Measurements from ENCODE around the gene ETV6.

GRCh38 chr12:11746024-11746771 is 96.7 kb downstream of the ETV6 start:
- no peak for TF ChIP-seq POLR2AphosphoS5 (IDR thresholded peaks at IDR 0.05; ENCODE audit: low read depth, low read length)
- no peak for TF ChIP-seq EZH2phosphoT487 (IDR thresholded peaks at IDR 0.05; ENCODE audit: borderline replicate concordance)
- TF ChIP-seq, protein P1, sequence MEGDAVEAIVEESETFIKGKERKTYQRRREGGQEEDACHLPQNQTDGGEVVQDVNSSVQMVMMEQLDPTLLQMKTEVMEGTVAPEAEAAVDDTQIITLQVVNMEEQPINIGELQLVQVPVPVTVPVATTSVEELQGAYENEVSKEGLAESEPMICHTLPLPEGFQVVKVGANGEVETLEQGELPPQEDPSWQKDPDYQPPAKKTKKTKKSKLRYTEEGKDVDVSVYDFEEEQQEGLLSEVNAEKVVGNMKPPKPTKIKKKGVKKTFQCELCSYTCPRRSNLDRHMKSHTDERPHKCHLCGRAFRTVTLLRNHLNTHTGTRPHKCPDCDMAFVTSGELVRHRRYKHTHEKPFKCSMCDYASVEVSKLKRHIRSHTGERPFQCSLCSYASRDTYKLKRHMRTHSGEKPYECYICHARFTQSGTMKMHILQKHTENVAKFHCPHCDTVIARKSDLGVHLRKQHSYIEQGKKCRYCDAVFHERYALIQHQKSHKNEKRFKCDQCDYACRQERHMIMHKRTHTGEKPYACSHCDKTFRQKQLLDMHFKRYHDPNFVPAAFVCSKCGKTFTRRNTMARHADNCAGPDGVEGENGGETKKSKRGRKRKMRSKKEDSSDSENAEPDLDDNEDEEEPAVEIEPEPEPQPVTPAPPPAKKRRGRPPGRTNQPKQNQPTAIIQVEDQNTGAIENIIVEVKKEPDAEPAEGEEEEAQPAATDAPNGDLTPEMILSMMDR (IDR thresholded peaks at IDR 0.05 in 2 of 3, conservative IDR thresholded peaks at IDR 0.05 in 1 of 3; ENCODE audit: borderline replicate concordance in 1 of 3, insufficient read depth in 1 of 3, low read depth in 2 of 3, low read length in 2 of 3), result no peak
- no peak for TF ChIP-seq CBX3 (IDR thresholded peaks at IDR 0.05; ENCODE audit: low read depth)
- TF ChIP-seq ZNF274 (IDR thresholded peaks at IDR 0.05; ENCODE audit: low read depth, low read length), result no peak
- TF ChIP-seq POLR2A (IDR thresholded peaks at IDR 0.05; ENCODE audit: borderline replicate concordance, extremely low read depth, insufficient read depth, insufficient read length), result no peak
- no peak for TF ChIP-seq EZH2 (IDR thresholded peaks at IDR 0.05)
- no peak for TF ChIP-seq SIN3A (IDR thresholded peaks at IDR 0.05; ENCODE audit: low read depth)
- TF ChIP-seq EGR1 (IDR thresholded peaks at IDR 0.05; ENCODE audit: low read depth), result no peak
- TF ChIP-seq, protein P2, sequence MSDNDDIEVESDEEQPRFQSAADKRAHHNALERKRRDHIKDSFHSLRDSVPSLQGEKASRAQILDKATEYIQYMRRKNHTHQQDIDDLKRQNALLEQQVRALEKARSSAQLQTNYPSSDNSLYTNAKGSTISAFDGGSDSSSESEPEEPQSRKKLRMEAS (IDR thresholded peaks at IDR 0.05), result no peak
- TF ChIP-seq, protein P3, sequence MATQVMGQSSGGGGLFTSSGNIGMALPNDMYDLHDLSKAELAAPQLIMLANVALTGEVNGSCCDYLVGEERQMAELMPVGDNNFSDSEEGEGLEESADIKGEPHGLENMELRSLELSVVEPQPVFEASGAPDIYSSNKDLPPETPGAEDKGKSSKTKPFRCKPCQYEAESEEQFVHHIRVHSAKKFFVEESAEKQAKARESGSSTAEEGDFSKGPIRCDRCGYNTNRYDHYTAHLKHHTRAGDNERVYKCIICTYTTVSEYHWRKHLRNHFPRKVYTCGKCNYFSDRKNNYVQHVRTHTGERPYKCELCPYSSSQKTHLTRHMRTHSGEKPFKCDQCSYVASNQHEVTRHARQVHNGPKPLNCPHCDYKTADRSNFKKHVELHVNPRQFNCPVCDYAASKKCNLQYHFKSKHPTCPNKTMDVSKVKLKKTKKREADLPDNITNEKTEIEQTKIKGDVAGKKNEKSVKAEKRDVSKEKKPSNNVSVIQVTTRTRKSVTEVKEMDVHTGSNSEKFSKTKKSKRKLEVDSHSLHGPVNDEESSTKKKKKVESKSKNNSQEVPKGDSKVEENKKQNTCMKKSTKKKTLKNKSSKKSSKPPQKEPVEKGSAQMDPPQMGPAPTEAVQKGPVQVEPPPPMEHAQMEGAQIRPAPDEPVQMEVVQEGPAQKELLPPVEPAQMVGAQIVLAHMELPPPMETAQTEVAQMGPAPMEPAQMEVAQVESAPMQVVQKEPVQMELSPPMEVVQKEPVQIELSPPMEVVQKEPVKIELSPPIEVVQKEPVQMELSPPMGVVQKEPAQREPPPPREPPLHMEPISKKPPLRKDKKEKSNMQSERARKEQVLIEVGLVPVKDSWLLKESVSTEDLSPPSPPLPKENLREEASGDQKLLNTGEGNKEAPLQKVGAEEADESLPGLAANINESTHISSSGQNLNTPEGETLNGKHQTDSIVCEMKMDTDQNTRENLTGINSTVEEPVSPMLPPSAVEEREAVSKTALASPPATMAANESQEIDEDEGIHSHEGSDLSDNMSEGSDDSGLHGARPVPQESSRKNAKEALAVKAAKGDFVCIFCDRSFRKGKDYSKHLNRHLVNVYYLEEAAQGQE (IDR thresholded peaks at IDR 0.05; ENCODE audit: low read depth), result no peak
- no peak for TF ChIP-seq JUND (IDR thresholded peaks at IDR 0.05)
